Measurements from ENCODE around the gene HSPBP1. TPM values are rescaled to one million over a fixed set of nuclear protein-coding genes. Genes with fewer than 3 reads are reported as not detected.

Gene HSPBP1
- total and polyA plus RNA-seq, 4 donors = 9.4 to 31.6 (median 13.5) TPM

DNA sequence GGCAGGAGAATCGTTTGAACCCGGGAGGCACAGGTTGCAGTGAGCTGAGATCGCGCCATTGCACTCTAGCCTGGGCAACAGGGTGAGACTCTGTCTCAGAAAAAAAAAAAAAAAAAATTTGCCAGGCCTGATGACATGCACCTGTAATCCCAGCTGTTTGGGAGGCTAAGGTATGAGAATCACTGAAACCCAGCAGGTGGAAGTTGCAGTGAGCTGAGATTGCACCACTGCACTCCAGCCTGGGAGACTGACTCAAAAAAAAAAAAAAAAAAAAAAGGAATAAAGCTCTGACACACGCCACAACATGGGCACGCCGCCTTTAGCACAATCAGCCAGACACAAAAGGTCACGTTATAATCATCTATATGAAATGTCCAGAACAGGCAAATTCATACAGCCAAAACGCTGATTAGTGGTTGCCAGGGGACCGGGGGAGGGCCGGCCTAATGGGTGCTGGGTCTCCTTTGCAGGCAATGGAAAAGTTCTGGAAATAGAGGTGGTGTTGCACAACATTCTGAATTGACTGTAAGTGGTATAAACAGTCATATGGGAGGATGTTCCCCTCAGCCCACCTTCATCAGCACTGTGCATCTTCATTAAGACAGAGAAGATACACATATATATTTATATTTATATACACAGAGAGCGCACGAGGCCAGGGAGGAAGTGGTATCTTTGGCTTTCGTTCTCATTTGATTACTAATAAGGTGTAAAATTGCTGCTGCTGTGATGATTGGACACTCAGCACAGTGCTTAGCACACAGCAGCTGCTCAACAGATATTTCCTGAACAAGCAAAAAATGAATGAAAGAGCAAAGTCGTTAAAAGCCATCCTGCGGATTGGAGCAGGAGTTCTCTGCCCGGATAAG lies 3.8 kb downstream of the HSPBP1 start:
- Histone ChIP-seq H3K9ac (ENCODE audit: low read depth in 1 of 2, low read length in 2 of 2) (no peak overlapping the region), H3K27ac (ENCODE audit: low read depth in 1 of 2, low read length in 2 of 2) (no peak overlapping the region), H3K36me3 (ENCODE audit: control insufficient read depth in 4 of 4, insufficient read depth in 3 of 4, low read depth in 1 of 4, low read length in 3 of 4) (peaks cover 3 to 35% (median 7%) of the 10 kb centered on the region in 4 donors)

More for the DNA sequence above, 3.8 kb downstream of the HSPBP1 start:
- Histone ChIP-seq H3K4me1 (ENCODE audit: control insufficient read depth in 4 of 4, insufficient read depth in 4 of 4, low read length in 3 of 4) (peaks cover 7 to 15% (median 10%) of the 10 kb centered on the region in 4 donors), H3K9me3 (ENCODE audit: control insufficient read depth in 4 of 4, low read length in 3 of 4) (no peaks in the 10 kb centered on the region), H3K27me3 (ENCODE audit: control insufficient read depth in 4 of 4, insufficient read depth in 4 of 4, low read length in 3 of 4) (no peaks in the 10 kb centered on the region), H3K4me3 (ENCODE audit: low read depth in 1 of 3, low read length in 3 of 3) (no peak overlapping the region)
- no peak for DNase-seq (ENCODE audit: low spot score)
- TF ChIP-seq TAF1 (conservative IDR thresholded peaks at IDR 0.05) (no peak), HNF4G (IDR thresholded peaks at IDR 0.05) (no peak), NR2F2 (IDR thresholded peaks at IDR 0.05) (no peak), FOXA1 (IDR thresholded peaks at IDR 0.05) (no peak), EGR1 (IDR thresholded peaks at IDR 0.05; ENCODE audit: low read depth in 2 of 2) (no peak), FOXA2 (IDR thresholded peaks at IDR 0.05) (no peak), JUND (IDR thresholded peaks at IDR 0.05) (no peak), YY1 (IDR thresholded peaks at IDR 0.05) (no peak), RXRA (IDR thresholded peaks at IDR 0.05) (no peak), RAD21 (IDR thresholded peaks at IDR 0.05) (no peak), GABPA (IDR thresholded peaks at IDR 0.05 in 1 of 2, conservative IDR thresholded peaks at IDR 0.05 in 1 of 2) (no peak), HNF4A (conservative IDR thresholded peaks at IDR 0.05) (no peak), SP1 (IDR thresholded peaks at IDR 0.05) (no peak)
- TF ChIP-seq, protein P1, sequence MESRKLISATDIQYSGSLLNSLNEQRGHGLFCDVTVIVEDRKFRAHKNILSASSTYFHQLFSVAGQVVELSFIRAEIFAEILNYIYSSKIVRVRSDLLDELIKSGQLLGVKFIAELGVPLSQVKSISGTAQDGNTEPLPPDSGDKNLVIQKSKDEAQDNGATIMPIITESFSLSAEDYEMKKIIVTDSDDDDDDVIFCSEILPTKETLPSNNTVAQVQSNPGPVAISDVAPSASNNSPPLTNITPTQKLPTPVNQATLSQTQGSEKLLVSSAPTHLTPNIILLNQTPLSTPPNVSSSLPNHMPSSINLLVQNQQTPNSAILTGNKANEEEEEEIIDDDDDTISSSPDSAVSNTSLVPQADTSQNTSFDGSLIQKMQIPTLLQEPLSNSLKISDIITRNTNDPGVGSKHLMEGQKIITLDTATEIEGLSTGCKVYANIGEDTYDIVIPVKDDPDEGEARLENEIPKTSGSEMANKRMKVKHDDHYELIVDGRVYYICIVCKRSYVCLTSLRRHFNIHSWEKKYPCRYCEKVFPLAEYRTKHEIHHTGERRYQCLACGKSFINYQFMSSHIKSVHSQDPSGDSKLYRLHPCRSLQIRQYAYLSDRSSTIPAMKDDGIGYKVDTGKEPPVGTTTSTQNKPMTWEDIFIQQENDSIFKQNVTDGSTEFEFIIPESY (IDR thresholded peaks at IDR 0.05) = no peak
- TF ChIP-seq, protein P2, sequence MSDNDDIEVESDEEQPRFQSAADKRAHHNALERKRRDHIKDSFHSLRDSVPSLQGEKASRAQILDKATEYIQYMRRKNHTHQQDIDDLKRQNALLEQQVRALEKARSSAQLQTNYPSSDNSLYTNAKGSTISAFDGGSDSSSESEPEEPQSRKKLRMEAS (IDR thresholded peaks at IDR 0.05) = no peak
- TF ChIP-seq, protein P3, sequence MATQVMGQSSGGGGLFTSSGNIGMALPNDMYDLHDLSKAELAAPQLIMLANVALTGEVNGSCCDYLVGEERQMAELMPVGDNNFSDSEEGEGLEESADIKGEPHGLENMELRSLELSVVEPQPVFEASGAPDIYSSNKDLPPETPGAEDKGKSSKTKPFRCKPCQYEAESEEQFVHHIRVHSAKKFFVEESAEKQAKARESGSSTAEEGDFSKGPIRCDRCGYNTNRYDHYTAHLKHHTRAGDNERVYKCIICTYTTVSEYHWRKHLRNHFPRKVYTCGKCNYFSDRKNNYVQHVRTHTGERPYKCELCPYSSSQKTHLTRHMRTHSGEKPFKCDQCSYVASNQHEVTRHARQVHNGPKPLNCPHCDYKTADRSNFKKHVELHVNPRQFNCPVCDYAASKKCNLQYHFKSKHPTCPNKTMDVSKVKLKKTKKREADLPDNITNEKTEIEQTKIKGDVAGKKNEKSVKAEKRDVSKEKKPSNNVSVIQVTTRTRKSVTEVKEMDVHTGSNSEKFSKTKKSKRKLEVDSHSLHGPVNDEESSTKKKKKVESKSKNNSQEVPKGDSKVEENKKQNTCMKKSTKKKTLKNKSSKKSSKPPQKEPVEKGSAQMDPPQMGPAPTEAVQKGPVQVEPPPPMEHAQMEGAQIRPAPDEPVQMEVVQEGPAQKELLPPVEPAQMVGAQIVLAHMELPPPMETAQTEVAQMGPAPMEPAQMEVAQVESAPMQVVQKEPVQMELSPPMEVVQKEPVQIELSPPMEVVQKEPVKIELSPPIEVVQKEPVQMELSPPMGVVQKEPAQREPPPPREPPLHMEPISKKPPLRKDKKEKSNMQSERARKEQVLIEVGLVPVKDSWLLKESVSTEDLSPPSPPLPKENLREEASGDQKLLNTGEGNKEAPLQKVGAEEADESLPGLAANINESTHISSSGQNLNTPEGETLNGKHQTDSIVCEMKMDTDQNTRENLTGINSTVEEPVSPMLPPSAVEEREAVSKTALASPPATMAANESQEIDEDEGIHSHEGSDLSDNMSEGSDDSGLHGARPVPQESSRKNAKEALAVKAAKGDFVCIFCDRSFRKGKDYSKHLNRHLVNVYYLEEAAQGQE (IDR thresholded peaks at IDR 0.05) = no peak
- TF ChIP-seq, protein P4, sequence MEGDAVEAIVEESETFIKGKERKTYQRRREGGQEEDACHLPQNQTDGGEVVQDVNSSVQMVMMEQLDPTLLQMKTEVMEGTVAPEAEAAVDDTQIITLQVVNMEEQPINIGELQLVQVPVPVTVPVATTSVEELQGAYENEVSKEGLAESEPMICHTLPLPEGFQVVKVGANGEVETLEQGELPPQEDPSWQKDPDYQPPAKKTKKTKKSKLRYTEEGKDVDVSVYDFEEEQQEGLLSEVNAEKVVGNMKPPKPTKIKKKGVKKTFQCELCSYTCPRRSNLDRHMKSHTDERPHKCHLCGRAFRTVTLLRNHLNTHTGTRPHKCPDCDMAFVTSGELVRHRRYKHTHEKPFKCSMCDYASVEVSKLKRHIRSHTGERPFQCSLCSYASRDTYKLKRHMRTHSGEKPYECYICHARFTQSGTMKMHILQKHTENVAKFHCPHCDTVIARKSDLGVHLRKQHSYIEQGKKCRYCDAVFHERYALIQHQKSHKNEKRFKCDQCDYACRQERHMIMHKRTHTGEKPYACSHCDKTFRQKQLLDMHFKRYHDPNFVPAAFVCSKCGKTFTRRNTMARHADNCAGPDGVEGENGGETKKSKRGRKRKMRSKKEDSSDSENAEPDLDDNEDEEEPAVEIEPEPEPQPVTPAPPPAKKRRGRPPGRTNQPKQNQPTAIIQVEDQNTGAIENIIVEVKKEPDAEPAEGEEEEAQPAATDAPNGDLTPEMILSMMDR (IDR thresholded peaks at IDR 0.05; ENCODE audit: low read depth, low read length, missing input control) = no peak
- TF ChIP-seq, protein P5, sequence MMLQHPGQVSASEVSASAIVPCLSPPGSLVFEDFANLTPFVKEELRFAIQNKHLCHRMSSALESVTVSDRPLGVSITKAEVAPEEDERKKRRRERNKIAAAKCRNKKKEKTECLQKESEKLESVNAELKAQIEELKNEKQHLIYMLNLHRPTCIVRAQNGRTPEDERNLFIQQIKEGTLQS (IDR thresholded peaks at IDR 0.05) = no peak
- 85% methylated on average over 17 of the region's 17 CpGs for WGBS
